HG02763 (cell line): ENCODE results near the gene ZEB2.

Experiments used
- ATAC-seq: cut with Tn5 transposase; IDR thresholded peaks from one replicate; pipeline ENCODE4 v1.9.1; 2021; ENCODE audit warnings: mild to moderate bottlenecking, moderate library complexity; ENCODE audit not compliant: unreplicated experiment

Gene ZEB2

GRCh38 chr2:144529841-144530240 is 9.9 kb upstream of the ZEB2 start:
- ATAC-seq = no peak

- no peak for ATAC-seq
These were observed 8.2 kb upstream of the ZEB2 start for GRCh38 chr2:144528108-144528507.

- no peak for ATAC-seq
These were observed 6.9 kb upstream of the ZEB2 start for GRCh38 chr2:144526831-144527230.

- no peak for ATAC-seq
These were observed 4.4 kb upstream of the ZEB2 start for GRCh38 chr2:144524118-144525009.

GRCh38 chr2:144523596-144524117 is 3.7 kb upstream of the ZEB2 start:
- ATAC-seq = no peak

GRCh38 chr2:144522897-144523595 is 3.1 kb upstream of the ZEB2 start:
- ATAC-seq = no peak

GRCh38 chr2:144522176-144522896 is 2.4 kb upstream of the ZEB2 start:
- ATAC-seq = no peak

- ATAC-seq = no peak
These were observed 1.8 kb upstream of the ZEB2 start for GRCh38 chr2:144521686-144522085.

- no peak for ATAC-seq
These were observed 1.0 kb upstream of the ZEB2 start for GRCh38 chr2:144520756-144521487.

- no peak for ATAC-seq
These were observed 354 bp downstream of the ZEB2 start for GRCh38 chr2:144519597-144519933.

GRCh38 chr2:144518748-144519596 is 947 bp downstream of the ZEB2 start:
- ATAC-seq = peak; percentile 47

GRCh38 chr2:144517866-144518747 is 1.8 kb downstream of the ZEB2 start:
- no peak for ATAC-seq

- peak; percentile 49 for ATAC-seq
These were observed 2.7 kb downstream of the ZEB2 start for GRCh38 chr2:144516981-144517865.

GRCh38 chr2:144516411-144516980 is 3.4 kb downstream of the ZEB2 start:
- peak; percentile 12 for ATAC-seq

GRCh38 chr2:144515696-144516410 is 4.1 kb downstream of the ZEB2 start:
- ATAC-seq = no peak

GRCh38 chr2:144515099-144515695 is 4.7 kb downstream of the ZEB2 start:
- no peak for ATAC-seq
